Measurements from ENCODE around the gene ACSF2.

GRCh38 chr17:50468304-50469207 is 42.5 kb downstream of the ACSF2 start, which contains the start of gene CHAD:
- TF ChIP-seq CTCF (IDR thresholded peaks at IDR 0.05) (no peak), POLR2AphosphoS5 (IDR thresholded peaks at IDR 0.05; ENCODE audit: low read depth, low read length) (no peak), REST (IDR thresholded peaks at IDR 0.05; ENCODE audit: insufficient read depth in 1 of 2, low read depth in 2 of 2, low read length in 1 of 2) (no peak)

Data from Panc1 (cell line).